Prostate gland (tissue), 2 donors: Measurements from ENCODE around the gene ACACB. TPM values are rescaled to one million over a fixed set of nuclear protein-coding genes. Genes with fewer than 3 reads are reported as not detected.

Experiments
- DNase-seq: peaks from one replicate; pipeline ENCODE4 v3.0.0-alpha.2; 2019; ENCODE audit warnings: low spot score
- H3K27ac ChIP-seq, 2 donors: fragments of 200-600 bp; sonication (generic); 2 replicates each; pipeline ENCODE4 v1.5.1; 2017 to 2019
- H3K27me3 ChIP-seq: fragments of 200-600 bp; sonication (generic); replicated peaks from 2 replicates; pipeline ENCODE4 v1.5.1; 2019; ENCODE audit not compliant: insufficient read depth
- H3K36me3 ChIP-seq, 2 donors: fragments of 200-600 bp; sonication (generic); 1 replicate in 1 of 2; 2 replicates in 1 of 2; pipeline versions ENCODE4 v1.5.1 to v1.8.1; 2017 to 2019
- H3K4me1 ChIP-seq: fragments of 200-600 bp; sonication (generic); replicated peaks from 2 replicates; pipeline ENCODE4 v1.5.1; 2019
- H3K4me3 ChIP-seq, 2 donors: fragments of 200-600 bp; sonication (generic); 2 replicates each; pipeline ENCODE4 v1.5.1; 2017 to 2019
- H3K9me3 ChIP-seq: fragments of 200-600 bp; sonication (generic); 2 replicates; pipeline ENCODE4 v1.5.1; 2017
- POLR2A ChIP-seq: fragments of 450-650 bp; IDR thresholded peaks from one replicate; pipeline ENCODE4 v1.6.1; 2016; ENCODE audit warnings: antibody characterized with exemption, mild to moderate bottlenecking
- POLR2AphosphoS5 ChIP-seq: sonication (generic); formaldehyde crosslinking; IDR thresholded peaks from one replicate; pipeline ENCODE4 v1.6.1; 2017; ENCODE audit warnings: antibody characterized with exemption
- WGBS: methylation state at CpG from one replicate; pipeline ENCODE4 v1.1.5; 2018; 5-methylcytosine and 5-hydroxymethylcytosine counted together
- intact Hi-C: fragments of 100-400 bp; cut with DNase I; formaldehyde crosslinking; loops from one replicate; pipeline ENCODE4 v1.14.2; 2022
- total RNA-seq, 2 donors: library from RNA; depleted of rRNA; stranded (reverse); fragments of >200 nt; gene quantifications; one replicate each; pipeline ENCODE4 v1.1.0, GENCODE V29; 2016
- TF ChIP-seq, protein P1 (sequence below), 4 experiments: fragments of 200-600 bp in 2 of 4; fragments of 450-650 bp in 2 of 4; sonication (generic) in 2 of 4; IDR thresholded peaks; 1 replicate in 3 of 4; 2 replicates in 1 of 4; pipeline ENCODE4 v1.5.1; 2016 to 2019; ENCODE audit warnings: antibody characterized with exemption in 4 of 4, mild to moderate bottlenecking in 2 of 4, moderate library complexity in 2 of 4

The ACACB gene
- total RNA-seq, 2 donors from 2014 or later: 52.5 to 63.3 TPM

DNA sequence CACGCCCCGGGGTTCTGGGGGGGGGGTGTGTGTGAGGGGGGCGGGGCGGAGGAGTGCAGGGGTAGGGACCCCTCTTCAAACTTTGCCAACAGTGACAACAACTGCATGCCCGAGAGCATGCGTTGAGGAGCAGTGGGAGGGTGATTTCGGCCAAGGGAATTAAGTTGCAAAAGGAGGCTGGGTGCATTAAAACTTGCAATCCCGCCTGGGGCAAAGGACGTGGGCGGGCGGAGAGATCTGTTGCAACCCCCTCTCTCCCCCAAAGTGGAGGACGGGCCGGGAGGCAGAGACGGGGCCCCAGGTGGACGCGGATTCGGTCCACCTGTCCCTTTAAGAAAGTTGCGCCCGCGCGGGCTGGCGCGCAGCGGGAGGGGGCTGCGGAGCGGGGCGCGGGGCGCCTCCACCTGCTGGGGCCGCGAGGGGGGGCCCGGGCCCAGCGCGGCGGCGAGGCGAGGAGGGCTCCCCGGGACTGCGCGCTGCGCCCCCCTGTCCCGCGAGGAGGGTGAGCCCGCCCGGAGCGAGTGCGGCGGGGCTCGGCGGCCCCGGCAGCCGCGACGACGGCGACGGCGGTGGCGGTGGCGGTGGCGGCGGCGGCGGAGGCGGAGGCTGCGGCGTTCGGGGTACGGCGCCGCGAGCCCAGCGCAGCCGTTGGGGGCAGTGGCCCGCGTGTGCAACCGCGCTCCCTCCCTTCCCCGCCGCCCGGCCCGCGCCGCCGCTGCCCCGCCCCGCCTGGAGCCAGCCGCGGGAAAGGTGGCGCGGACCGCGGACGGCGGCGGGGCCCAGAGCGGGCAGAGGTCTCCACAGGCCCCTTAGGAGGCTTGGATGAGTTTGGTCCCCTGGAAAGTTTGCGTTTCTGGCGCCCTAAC, 193.2 kb downstream of the ACACB start:
- DNase-seq: no peak

DNA sequence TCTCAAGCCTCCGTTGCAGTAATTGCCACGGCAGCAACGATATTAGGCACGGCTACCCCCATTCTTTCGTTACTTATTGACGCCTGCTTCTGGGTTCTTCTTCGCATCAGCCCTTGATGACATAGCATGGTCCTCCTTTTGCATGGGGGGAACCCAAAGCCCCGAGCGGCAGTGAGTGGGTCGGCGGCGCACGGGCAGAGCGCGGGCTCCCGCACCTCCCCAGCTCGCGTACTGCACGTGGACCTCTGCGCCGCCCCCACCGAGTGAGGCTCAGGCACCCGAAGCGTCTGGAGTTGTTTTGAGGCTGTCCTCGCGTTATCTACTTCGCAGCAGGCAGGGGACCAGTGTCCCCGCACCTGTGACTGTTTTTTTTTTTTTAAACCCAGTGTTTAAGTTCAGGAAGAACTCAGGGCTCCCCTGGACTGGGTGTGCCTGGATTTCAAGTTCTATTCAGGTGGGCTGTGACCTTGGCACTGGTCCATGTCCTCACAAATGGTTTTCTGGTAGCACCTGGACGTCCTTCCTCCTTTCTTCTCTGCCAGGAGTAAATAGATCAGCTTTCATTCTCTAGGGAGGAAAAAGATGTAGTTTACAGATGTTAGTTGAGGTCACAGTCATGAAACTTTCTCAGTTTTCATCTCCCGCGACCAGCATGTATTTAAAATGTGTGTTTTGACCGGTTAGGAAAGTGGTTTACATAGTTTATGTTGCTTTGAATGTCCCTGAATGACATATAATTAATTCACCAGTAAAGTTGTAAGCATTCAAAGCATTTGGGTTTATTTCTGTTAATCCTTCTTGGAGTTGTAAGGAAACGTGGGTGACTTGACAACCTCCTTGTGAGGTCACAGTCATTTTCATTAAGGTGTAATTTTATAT, 194.1 kb downstream of the ACACB start:
- 8% methylated on average over 33 of the region's 33 CpGs for WGBS
- TF ChIP-seq, protein P1, sequence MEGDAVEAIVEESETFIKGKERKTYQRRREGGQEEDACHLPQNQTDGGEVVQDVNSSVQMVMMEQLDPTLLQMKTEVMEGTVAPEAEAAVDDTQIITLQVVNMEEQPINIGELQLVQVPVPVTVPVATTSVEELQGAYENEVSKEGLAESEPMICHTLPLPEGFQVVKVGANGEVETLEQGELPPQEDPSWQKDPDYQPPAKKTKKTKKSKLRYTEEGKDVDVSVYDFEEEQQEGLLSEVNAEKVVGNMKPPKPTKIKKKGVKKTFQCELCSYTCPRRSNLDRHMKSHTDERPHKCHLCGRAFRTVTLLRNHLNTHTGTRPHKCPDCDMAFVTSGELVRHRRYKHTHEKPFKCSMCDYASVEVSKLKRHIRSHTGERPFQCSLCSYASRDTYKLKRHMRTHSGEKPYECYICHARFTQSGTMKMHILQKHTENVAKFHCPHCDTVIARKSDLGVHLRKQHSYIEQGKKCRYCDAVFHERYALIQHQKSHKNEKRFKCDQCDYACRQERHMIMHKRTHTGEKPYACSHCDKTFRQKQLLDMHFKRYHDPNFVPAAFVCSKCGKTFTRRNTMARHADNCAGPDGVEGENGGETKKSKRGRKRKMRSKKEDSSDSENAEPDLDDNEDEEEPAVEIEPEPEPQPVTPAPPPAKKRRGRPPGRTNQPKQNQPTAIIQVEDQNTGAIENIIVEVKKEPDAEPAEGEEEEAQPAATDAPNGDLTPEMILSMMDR (IDR thresholded peaks at IDR 0.05): no peak
- no peak for TF ChIP-seq POLR2AphosphoS5
- TF ChIP-seq POLR2A: no peak
- DNase-seq: no peak
- no peaks in the 10 kb centered on the region for H3K36me3 ChIP-seq
- intact Hi-C loops: no loop called here
- peaks cover 8% of the 10 kb centered on the region for H3K4me1 ChIP-seq
- no peak overlapping the region for H3K27ac ChIP-seq
- H3K9me3 ChIP-seq: no peaks in the 10 kb centered on the region
- H3K27me3 ChIP-seq: no peaks in the 10 kb centered on the region
- H3K4me3 ChIP-seq: peak overlapping the region; percentile 30 to 39

More for the DNA sequence above, 193.2 kb downstream of the ACACB start:
- intact Hi-C loops: no loop called here
- under 1% methylated on average over 67 of the region's 99 CpGs for WGBS
- H3K36me3 ChIP-seq: no peaks in the 10 kb centered on the region
- no peaks in the 10 kb centered on the region for H3K27me3 ChIP-seq
- no peak overlapping the region for H3K27ac ChIP-seq
- TF ChIP-seq, protein P1 (IDR thresholded peaks at IDR 0.05): no peak
- TF ChIP-seq POLR2AphosphoS5 (no peak), POLR2A (no peak)
- peak overlapping the region; percentile 30 to 39 for H3K4me3 ChIP-seq
- no peaks in the 10 kb centered on the region for H3K9me3 ChIP-seq
- H3K4me1 ChIP-seq: peaks cover 8% of the 10 kb centered on the region

Other genes with a start within 250 kb of the ACACB start
- gene DAO, start 236.5 kb upstream of the ACACB start, total RNA-seq: not detected
- under 1 TPM in 1 of 2 donors, not detected in 1; 0.06 TPM for gene SVOP, start 95.5 kb upstream of the ACACB start, total RNA-seq
- gene USP30, start 64.0 kb upstream of the ACACB start, total RNA-seq: 10 to 100 TPM; 18.0 to 30.1 TPM
- 10 to 100 TPM; 16.6 to 26.2 TPM for gene ALKBH2, start 23.1 kb upstream of the ACACB start, total RNA-seq
- gene UNG, start 19.0 kb upstream of the ACACB start, total RNA-seq: 10 to 100 TPM; 39.6 to 59.3 TPM
- gene FOXN4, start 192.7 kb downstream of the ACACB start, total RNA-seq: 1 to 10 TPM in 1 of 2 donors, under 1 TPM in 1; 0.27 to 4.8 TPM
- gene MYO1H, start 231.3 kb downstream of the ACACB start, total RNA-seq: 1 to 10 TPM in 1 of 2 donors, not detected in 1; 1.2 TPM